ENCODE results near the gene UBL4B. TPM values are rescaled to one million over a fixed set of nuclear protein-coding genes. Genes with fewer than 3 reads are reported as not detected.

Gene UBL4B
- total and polyA plus RNA-seq, 9 donors: not detected

- Histone ChIP-seq H3K36me3 (ENCODE audit: control insufficient read depth, insufficient read depth, low read length) (no peaks in the 10 kb centered on the region), H3K27ac (ENCODE audit: low read length) (no peak overlapping the region), H3K4me1 (ENCODE audit: control insufficient read depth, insufficient read depth, low read length) (peaks cover 24% of the 10 kb centered on the region), H3K27me3 (ENCODE audit: control insufficient read depth, insufficient read depth, low read length) (peaks cover 76% of the 10 kb centered on the region), H3K9me3 (replicated peaks; ENCODE audit: control insufficient read depth, low read depth, low read length) (no peaks in the 10 kb centered on the region), H3K4me3 (ENCODE audit: low read length) (peak overlapping the region; percentile 45)
- 1% methylated on average over 66 of the region's 72 CpGs for WGBS (ENCODE audit: insufficient coverage)
- DNase-seq: peak; percentile 64
Measured at GRCh38 chr1:110084227-110085078, 27.8 kb upstream of the UBL4B start.

DNA sequence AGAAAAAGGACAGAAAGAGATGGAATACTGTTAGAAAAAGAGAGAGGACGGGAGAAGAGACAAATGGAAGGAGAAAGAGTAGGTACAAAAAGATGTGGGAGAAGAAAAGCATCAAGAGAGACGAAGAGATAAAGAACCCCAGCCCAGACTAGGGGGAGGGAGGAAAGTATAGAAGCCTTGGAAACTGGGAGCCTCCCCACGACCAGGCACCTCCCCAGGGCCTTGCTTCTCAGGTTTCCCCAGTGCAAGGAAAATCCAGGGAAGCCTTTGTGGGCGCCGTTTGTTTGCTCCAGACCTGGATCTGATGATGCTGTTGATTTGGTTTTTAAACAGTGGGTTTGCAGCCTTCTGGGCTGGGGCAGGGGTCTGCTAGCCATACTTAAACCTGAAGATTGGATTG, 26.6 kb upstream of the UBL4B start:
- no peak overlapping the region for H3K4me3 ChIP-seq (ENCODE audit: low read length)
- no peaks in the 10 kb centered on the region for H3K36me3 ChIP-seq (ENCODE audit: control insufficient read depth, insufficient read depth, low read length)
- no peak overlapping the region for H3K27ac ChIP-seq (ENCODE audit: low read length)
- DNase-seq: no peak
- H3K4me1 ChIP-seq (ENCODE audit: control insufficient read depth, insufficient read depth, low read length): peaks cover 33% of the 10 kb centered on the region
- H3K27me3 ChIP-seq (ENCODE audit: control insufficient read depth, insufficient read depth, low read length): peaks cover 77% of the 10 kb centered on the region
- WGBS (ENCODE audit: insufficient coverage): 58% methylated on average over 2 of the region's 5 CpGs
- no peaks in the 10 kb centered on the region for H3K9me3 ChIP-seq (replicated peaks; ENCODE audit: control insufficient read depth, low read depth, low read length)

- peaks cover 33% of the 10 kb centered on the region for H3K4me1 ChIP-seq (ENCODE audit: control insufficient read depth, insufficient read depth, low read length)
- H3K4me3 ChIP-seq (ENCODE audit: low read length): no peak overlapping the region
- no peaks in the 10 kb centered on the region for H3K9me3 ChIP-seq (replicated peaks; ENCODE audit: control insufficient read depth, low read depth, low read length)
- no peaks in the 10 kb centered on the region for H3K36me3 ChIP-seq (ENCODE audit: control insufficient read depth, insufficient read depth, low read length)
- DNase-seq: no peak
- no peak overlapping the region for H3K27ac ChIP-seq (ENCODE audit: low read length)
- peaks cover 67% of the 10 kb centered on the region for H3K27me3 ChIP-seq (ENCODE audit: control insufficient read depth, insufficient read depth, low read length)
- 63% methylated on average over 2 of the region's 4 CpGs for WGBS (ENCODE audit: insufficient coverage)
Measured at GRCh38 chr1:110086961-110087360, 25.3 kb upstream of the UBL4B start.

- 74% methylated on average over 4 of the region's 15 CpGs for whole genome bisulfite sequencing (ENCODE audit: insufficient coverage)
- Histone ChIP-seq H3K27ac (ENCODE audit: low read length) (no peak overlapping the region), H3K9me3 (replicated peaks; ENCODE audit: control insufficient read depth, low read depth, low read length) (no peaks in the 10 kb centered on the region), H3K27me3 (ENCODE audit: control insufficient read depth, insufficient read depth, low read length) (peaks cover 55% of the 10 kb centered on the region), H3K36me3 (ENCODE audit: control insufficient read depth, insufficient read depth, low read length) (no peaks in the 10 kb centered on the region), H3K4me1 (ENCODE audit: control insufficient read depth, insufficient read depth, low read length) (peaks cover 32% of the 10 kb centered on the region), H3K4me3 (ENCODE audit: low read length) (no peak overlapping the region)
- DNase-seq: peak; percentile 55
Measured at GRCh38 chr1:110087812-110088738, 24.2 kb upstream of the UBL4B start.

DNA sequence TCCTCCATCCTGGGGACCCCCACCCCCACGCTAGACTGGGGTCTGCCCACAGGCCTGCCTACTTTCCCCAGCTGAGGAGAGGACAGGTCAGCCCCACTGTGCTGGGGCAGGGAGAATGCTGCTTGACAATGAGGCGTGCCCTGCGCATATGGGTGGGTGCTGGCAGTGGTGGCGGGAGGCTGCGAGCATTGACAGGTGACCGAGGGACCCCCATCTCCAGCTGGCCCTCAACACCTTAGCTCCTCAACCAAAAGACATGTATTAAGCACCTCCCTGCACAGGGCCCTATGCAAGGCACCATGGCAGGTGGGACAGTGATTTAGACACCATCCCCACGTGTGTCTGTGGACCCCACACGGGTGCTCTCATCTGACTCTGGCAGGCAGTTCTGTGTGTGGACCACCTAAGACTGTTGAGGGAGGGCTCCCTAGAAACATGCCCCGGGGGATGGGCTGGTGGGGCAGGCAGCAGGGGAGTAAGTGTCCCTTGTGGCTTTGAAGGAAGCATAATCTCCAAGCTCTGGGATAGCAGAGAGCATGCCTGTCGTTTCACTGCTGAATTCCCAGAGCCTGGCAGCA, 23.4 kb upstream of the UBL4B start:
- WGBS (ENCODE audit: insufficient coverage): 74% methylated on average over 3 of the region's 10 CpGs
- peaks cover 24% of the 10 kb centered on the region for H3K4me1 ChIP-seq (ENCODE audit: control insufficient read depth, insufficient read depth, low read length)
- no peak overlapping the region for H3K4me3 ChIP-seq (ENCODE audit: low read length)
- H3K27ac ChIP-seq (ENCODE audit: low read length): no peak overlapping the region
- DNase-seq: no peak
- H3K27me3 ChIP-seq (ENCODE audit: control insufficient read depth, insufficient read depth, low read length): peaks cover 49% of the 10 kb centered on the region
- no peaks in the 10 kb centered on the region for H3K36me3 ChIP-seq (ENCODE audit: control insufficient read depth, insufficient read depth, low read length)
- no peaks in the 10 kb centered on the region for H3K9me3 ChIP-seq (replicated peaks; ENCODE audit: control insufficient read depth, low read depth, low read length)

- peaks cover 15% of the 10 kb centered on the region for H3K4me1 ChIP-seq (ENCODE audit: control insufficient read depth, insufficient read depth, low read length)
- H3K9me3 ChIP-seq (replicated peaks; ENCODE audit: control insufficient read depth, low read depth, low read length): no peaks in the 10 kb centered on the region
- peaks cover 45% of the 10 kb centered on the region for H3K27me3 ChIP-seq (ENCODE audit: control insufficient read depth, insufficient read depth, low read length)
- WGBS (ENCODE audit: insufficient coverage): 23% methylated on average over 6 of the region's 7 CpGs
- H3K36me3 ChIP-seq (ENCODE audit: control insufficient read depth, insufficient read depth, low read length): no peaks in the 10 kb centered on the region
- DNase-seq: no peak
- no peak overlapping the region for H3K27ac ChIP-seq (ENCODE audit: low read length)
- no peak overlapping the region for H3K4me3 ChIP-seq (ENCODE audit: low read length)
Measured at GRCh38 chr1:110089561-110090275, 22.5 kb upstream of the UBL4B start.

GRCh38 chr1:110091381-110091780, 20.9 kb upstream of the UBL4B start:
- Histone ChIP-seq H3K27me3 (ENCODE audit: control insufficient read depth, insufficient read depth, low read length) (peaks cover 34% of the 10 kb centered on the region), H3K27ac (ENCODE audit: low read length) (no peak overlapping the region)
- WGBS (ENCODE audit: insufficient coverage): no CpG with 5 or more reads among the region's 2 CpGs

DNA sequence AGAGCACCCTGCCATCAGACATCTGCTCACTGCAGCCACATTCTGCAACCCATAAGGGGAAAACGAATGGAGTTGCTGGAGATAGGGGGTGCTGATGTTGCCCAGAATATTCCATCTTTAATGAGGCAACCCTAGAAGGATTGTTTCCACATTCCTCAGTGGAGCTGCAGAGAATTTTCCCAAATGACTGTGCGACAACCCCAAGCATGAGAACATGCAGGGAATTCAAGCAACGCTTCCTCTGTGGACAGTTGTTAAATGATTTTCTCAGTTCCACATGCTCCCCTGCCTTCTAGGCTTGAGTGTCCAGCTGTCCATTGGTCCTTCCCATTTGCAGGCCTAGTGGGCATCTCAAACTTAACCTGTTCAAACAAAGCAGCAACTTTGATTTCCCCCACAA, 20.5 kb upstream of the UBL4B start:
- 45% methylated on average over 2 of the region's 3 CpGs for WGBS (ENCODE audit: insufficient coverage)
- no peaks in the 10 kb centered on the region for H3K36me3 ChIP-seq (ENCODE audit: control insufficient read depth, insufficient read depth, low read length)

More at GRCh38 chr1:110091381-110091780, 20.9 kb upstream of the UBL4B start:
- no peak overlapping the region for H3K4me3 ChIP-seq (ENCODE audit: low read length)
- DNase-seq: no peak
- no peaks in the 10 kb centered on the region for H3K36me3 ChIP-seq (ENCODE audit: control insufficient read depth, insufficient read depth, low read length)
- H3K9me3 ChIP-seq (replicated peaks; ENCODE audit: control insufficient read depth, low read depth, low read length): no peaks in the 10 kb centered on the region
- peaks cover 14% of the 10 kb centered on the region for H3K4me1 ChIP-seq (ENCODE audit: control insufficient read depth, insufficient read depth, low read length)

DNA sequence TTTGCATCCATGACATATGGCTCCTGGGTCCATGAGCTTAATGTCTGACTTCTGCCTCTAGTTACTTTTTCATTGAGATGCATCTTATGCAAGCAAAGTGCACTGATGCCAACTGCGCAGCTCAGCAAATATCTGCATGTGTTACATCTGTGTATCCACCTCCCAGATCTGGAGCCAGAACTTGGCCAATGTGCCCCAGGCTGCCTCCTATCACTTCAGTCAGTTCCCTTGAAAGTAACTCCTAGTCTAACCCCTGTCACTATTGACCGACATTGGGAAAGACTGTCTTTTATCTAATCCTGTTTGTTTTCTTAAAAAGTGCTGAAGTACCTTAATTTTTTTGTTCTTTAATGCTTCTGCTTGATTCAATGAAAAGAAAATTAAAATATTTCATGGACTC, 19.3 kb upstream of the UBL4B start:
- 80% methylated on average over 1 of the region's 2 CpGs for WGBS (ENCODE audit: insufficient coverage)
- no peak for DNase-seq
- Histone ChIP-seq H3K27me3 (ENCODE audit: control insufficient read depth, insufficient read depth, low read length) (peaks cover 21% of the 10 kb centered on the region), H3K4me3 (ENCODE audit: low read length) (no peak overlapping the region), H3K27ac (ENCODE audit: low read length) (no peak overlapping the region), H3K36me3 (ENCODE audit: control insufficient read depth, insufficient read depth, low read length) (no peaks in the 10 kb centered on the region), H3K9me3 (replicated peaks; ENCODE audit: control insufficient read depth, low read depth, low read length) (no peaks in the 10 kb centered on the region), H3K4me1 (ENCODE audit: control insufficient read depth, insufficient read depth, low read length) (peaks cover 14% of the 10 kb centered on the region)

More for the DNA sequence above, 20.5 kb upstream of the UBL4B start:
- H3K9me3 ChIP-seq (replicated peaks; ENCODE audit: control insufficient read depth, low read depth, low read length): no peaks in the 10 kb centered on the region
- H3K4me1 ChIP-seq (ENCODE audit: control insufficient read depth, insufficient read depth, low read length): peaks cover 14% of the 10 kb centered on the region
- H3K4me3 ChIP-seq (ENCODE audit: low read length): no peak overlapping the region
- no peak overlapping the region for H3K27ac ChIP-seq (ENCODE audit: low read length)
- DNase-seq: no peak
- peaks cover 31% of the 10 kb centered on the region for H3K27me3 ChIP-seq (ENCODE audit: control insufficient read depth, insufficient read depth, low read length)
